ENCODE results near the gene MYCN.
A peak's percentile ranks its signal among the peaks of the same experiment; 100 is the strongest.

The MYCN gene

DNA sequence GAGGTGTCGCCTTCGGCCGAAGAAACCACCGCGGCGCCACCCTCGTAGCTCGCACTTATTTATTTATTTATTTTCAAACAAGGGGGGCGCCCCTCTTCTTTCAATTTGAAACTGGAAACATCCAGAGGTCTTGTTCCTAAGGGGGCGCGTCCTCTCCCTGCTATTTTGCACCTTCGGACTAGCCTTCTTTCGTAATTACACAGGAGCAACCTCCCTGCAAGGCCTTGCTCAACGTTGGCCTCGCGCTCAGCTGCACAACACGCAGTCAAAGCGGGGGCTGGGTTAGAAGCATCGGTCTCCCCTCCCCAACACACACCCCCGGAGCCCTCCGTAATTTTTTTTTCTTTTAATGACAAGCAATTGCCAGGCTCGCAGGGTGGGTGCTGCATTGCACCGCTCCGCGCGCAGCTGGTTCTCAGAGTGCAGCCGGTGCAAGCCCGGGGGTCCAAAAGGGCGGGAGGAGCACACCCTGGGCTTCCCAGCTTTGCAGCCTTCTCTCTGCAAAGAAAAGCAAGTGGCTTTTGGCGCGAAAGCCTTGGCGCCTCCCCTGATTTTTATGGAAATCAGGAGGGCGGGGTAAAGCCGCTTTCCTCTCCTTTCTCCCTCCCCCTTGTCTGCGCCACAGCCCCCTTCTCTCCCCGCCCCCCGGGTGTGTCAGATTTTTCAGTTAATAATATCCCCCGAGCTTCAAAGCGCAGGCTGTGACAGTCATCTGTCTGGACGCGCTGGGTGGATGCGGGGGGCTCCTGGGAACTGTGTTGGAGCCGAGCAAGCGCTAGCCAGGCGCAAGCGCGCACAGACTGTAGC lies at the start of gene MYCN:
TSS of gene MYCN (plus strand) at position 697 of the 807 bp plus-strand sequence. CDS start 1,515 bp downstream, outside the sequence.
- DNase-seq (ENCODE audit: insufficient read length, low spot score) (peak; percentile 62), FAIRE-seq (no peak)
- TF ChIP-seq, protein P1, sequence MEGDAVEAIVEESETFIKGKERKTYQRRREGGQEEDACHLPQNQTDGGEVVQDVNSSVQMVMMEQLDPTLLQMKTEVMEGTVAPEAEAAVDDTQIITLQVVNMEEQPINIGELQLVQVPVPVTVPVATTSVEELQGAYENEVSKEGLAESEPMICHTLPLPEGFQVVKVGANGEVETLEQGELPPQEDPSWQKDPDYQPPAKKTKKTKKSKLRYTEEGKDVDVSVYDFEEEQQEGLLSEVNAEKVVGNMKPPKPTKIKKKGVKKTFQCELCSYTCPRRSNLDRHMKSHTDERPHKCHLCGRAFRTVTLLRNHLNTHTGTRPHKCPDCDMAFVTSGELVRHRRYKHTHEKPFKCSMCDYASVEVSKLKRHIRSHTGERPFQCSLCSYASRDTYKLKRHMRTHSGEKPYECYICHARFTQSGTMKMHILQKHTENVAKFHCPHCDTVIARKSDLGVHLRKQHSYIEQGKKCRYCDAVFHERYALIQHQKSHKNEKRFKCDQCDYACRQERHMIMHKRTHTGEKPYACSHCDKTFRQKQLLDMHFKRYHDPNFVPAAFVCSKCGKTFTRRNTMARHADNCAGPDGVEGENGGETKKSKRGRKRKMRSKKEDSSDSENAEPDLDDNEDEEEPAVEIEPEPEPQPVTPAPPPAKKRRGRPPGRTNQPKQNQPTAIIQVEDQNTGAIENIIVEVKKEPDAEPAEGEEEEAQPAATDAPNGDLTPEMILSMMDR (IDR thresholded peaks at IDR 0.05; ENCODE audit: insufficient read depth, missing control alignments): peak; percentile 78

DNA sequence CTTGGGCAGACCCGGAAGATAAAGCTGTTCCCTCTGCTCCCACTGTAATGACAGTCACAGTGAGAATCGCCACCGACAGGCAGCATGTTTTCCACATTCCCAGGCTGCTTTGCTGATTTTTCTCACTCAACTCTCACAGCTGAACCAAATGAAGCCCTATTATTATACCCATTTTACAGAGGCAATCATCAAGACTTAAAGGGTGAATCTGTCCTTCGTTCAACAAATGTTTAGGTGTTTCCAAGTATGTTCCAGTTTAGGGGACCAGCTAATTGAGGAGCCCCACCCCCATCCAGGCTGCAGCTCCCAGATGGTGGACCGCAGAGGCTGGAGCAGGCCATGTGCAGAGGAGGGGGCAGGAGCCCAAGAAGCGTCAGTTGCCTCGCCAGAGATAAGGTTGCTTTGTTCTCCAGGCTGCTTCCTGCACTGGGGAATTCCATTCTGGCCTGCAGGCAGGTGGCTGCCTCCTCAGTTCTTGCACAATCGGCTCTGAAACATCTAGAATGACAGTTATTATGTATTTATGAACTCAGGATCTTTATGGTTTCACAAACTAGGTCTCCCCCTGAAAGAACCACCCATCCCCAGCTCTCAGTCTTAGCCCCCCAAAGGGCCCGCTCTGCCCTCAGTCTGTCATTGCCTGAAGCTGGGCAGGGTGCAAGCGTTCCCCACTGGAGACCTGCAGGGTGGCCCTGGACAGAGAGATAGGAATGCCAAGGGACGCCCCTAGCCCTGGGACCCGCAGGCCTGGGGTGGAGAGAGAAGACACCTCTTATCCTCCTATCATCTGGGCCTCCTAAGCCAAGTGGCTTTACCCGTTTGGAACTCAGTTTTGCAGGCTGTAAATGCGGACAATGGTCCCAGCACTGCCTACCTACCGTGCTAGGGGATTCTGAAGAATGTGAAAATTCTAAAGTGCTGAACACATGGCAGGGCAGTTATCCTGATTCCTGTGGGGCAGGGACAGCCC lies 49.1 kb upstream of the MYCN start:
- TF ChIP-seq, protein P1 (IDR thresholded peaks at IDR 0.05; ENCODE audit: insufficient read depth, missing control alignments): no peak
- DNase-seq (ENCODE audit: insufficient read length, low spot score): no peak
- FAIRE-seq: no peak

DNA sequence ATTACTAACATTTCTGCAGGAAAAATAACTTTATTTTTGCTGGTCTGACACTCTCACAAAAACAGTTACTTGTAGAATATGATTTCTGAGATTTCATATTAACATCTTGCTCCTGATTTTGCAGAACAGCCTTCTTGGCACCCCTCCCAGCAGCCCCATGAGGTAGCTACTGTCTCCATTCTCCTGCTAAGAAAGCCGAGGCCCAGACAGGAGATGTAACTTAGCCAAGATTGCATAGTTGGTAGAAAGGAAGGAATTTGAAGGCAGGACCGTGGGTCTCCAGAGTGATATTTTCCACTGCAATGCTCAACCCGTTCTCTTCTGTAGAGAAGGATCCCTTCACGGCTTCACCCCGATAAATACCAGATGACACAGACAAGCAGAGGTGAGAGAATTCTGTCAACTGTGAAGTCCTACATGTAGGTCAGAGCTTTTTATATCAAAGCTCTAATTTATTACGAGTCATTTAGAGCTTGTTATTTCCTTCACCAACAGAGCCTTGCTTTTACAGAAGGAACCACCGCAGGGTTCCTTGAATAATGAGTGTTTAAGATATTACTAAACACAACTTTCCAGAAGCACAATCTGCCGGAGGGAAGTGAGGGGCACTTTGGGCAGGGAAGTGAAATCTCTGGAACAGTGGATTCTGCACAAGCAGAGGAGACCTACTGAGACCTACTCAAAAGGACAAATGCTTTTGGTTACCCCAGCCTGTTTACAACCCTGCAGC lies 48.0 kb upstream of the MYCN start:
- FAIRE-seq: no peak

DNA sequence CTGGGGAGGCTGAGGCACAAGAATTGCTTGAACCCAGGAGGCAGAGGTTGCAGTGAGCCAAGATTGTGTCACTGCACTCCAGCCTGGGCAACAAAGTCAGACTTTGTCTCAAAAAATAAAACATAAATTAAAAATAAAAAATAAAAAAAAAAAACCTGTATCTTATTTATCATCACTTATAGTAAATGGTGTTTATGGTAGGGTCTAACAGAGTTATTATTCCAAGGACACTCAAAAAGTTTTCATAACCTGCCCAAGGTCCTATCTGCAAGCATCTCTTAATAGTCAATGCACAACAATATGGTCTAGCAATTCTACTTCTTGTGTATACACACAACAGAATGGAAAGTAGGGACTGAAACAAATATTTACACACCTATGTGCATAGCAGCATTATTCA lies 47.3 kb upstream of the MYCN start:
- DNase-seq (ENCODE audit: insufficient read length, low spot score) (no peak), FAIRE-seq (no peak)

More for the DNA sequence above, 48.0 kb upstream of the MYCN start:
- TF ChIP-seq, protein P1 (IDR thresholded peaks at IDR 0.05; ENCODE audit: insufficient read depth, missing control alignments): no peak
- no peak for DNase-seq (ENCODE audit: insufficient read length, low spot score)

DNA sequence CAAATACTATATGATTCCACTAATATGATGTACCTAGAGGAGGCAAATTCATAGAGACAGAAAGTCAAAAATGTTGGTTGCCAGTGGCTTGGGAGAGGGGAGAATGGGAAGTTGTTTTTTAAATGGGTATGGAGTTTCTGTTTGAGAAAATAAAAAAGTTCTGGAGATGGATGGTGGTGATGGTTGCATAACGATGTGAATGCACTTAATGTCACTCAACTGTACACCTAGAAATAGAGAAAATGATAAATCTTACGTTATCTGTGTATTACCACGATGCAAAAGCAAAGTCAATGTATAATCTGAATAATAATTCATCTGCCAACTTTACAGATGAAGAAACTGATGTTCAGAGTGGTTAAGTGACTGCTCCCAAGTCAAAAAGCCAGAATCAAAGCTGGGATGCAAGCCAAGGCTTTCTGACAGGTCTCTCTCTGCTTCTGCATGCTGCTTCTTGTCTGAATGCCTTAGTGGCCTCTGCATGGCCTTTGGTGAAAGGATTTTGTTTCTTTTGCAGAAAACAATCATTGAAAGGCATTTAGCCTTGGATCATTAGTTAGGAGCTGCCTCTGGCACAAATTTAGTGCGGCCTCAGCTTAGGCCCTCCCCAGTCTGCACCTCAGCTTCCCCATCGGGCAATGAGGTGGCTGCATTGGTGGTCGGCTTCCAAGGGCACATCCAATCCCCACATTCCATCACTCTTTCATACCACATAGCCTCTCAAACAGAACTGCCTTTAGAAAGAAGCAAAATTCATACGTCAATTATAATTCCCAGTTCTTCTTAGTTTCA lies 46.5 kb upstream of the MYCN start:
- FAIRE-seq: no peak
- DNase-seq (ENCODE audit: insufficient read length, low spot score): no peak
- TF ChIP-seq, protein P1 (IDR thresholded peaks at IDR 0.05; ENCODE audit: insufficient read depth, missing control alignments): no peak

More for the DNA sequence above, 47.3 kb upstream of the MYCN start:
- TF ChIP-seq, protein P1 (IDR thresholded peaks at IDR 0.05; ENCODE audit: insufficient read depth, missing control alignments): no peak

DNA sequence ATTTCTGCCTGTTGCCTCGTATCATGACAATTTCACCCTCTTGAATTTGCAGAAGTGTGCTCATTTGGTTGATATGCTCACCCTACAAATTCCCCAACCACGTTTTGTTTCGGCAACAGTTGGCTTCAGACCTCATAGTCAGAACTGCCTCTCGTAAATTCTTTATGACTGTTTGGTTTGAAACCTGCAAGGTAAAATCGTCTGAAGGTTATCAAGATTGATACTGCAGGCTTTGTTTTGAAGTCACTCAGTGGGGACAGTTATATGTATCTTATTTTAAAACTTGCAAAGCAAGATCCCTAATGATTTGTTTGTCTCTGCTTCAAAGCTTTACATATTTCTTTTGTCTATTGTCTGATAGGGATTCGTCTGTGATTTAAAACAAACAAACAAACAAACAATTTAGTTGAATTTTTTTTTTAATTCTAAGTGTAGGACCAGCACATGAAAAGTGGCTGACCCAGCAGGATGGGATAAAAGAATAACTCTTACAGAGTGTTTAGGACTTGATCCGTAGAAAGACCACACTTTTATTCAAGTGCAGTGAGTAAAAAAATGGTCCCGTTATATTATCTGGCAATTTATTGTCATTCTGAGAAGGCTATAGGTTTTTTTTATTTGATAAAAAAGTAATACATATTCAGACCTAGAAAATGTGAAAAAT lies 45.7 kb upstream of the MYCN start:
- TF ChIP-seq, protein P1 (IDR thresholded peaks at IDR 0.05; ENCODE audit: insufficient read depth, missing control alignments): no peak
- FAIRE-seq (no peak), DNase-seq (ENCODE audit: insufficient read length, low spot score) (no peak)
